Measurements from ENCODE around the gene RAB7A.
"Not testable (repeated sequence)": the region's sequence is repeated elsewhere in the genome, so short reads cannot be mapped to it uniquely, and the experiment has no call there.

RAB7A gene

DNA sequence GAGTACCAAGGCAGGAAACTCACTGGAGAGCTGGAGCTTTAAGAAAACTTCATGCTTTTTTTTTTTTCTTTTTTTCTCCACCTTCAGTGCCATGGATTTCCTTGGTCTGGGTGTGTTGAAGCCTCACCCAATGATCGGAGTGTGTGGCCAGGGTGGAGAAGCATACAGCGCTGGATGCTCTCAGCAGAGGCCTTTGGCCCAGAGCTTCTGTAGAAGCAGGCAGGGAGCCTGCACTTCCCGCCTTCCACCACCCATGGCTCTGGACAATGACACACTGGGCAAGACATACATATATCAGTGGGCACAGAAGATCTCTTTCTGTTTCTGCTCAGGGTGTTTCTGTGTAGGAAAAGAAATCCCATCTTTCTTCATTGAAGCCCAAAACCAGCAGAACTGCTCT lies 97.6 kb downstream of the RAB7A start:
- DNase-seq: no peak

DNA sequence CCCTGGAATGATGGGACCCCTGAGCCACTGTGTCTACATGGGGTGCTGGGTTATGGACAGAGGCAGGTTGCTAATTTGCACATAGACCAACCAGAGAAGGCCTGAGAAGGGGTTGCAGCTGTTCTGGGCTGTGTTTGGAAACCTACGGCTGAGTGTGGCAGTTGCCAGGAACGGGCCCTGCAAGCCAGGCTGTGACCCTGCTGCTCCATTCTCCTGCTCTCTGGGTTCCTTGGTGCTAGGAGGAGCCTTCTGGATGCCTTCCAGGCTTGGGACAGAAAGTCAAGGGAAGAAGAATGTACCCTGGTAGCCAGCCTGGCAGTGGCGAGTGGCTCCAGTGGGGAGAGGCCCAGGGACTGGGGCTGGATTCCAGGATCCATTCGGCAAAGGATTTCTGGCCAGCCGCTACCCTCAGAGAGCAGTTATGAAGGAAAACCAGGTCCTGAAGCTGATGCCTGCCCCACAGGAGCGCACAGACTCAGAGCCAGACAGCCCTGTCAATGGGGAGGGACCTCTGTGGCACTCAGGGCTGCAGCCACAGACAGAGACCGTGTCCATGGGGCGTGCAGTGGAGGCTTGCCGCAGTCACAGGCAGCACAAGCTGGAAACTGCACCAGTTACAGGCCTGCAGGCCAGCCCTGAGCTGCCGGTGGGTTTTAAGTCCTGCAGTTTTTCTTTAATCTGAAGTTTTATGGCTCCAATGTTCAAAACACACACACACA lies 98.3 kb downstream of the RAB7A start:
- no peak for DNase-seq

DNA sequence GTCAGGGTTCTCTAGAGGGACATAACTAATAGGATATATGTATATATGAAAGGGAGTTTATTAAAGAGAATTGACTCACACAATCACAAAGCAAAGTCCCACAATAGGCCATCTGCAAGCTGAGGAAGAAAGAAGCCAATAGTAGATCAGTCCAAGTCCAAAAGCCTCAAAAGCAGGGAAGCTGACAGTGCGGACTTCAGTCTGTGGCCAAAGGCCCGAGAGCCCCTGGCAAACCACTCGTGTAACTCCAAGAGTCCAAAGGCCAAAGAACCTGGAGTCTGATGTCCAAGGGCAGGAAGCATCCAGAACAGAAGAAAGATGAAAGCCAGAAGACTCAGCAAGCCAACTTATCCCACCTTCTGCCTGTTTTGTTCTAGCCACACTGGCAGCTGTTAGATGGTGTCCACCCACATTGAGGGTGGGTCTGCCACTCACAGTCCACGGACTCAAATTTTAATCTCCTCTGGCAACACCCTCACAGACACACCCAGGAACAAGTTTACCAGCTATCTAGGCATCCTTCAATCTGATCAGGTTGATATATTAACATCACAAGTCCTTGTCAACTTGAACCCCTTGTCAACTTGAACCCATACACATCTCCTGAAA lies 99.2 kb downstream of the RAB7A start:
- no peak for DNase-seq

DNA sequence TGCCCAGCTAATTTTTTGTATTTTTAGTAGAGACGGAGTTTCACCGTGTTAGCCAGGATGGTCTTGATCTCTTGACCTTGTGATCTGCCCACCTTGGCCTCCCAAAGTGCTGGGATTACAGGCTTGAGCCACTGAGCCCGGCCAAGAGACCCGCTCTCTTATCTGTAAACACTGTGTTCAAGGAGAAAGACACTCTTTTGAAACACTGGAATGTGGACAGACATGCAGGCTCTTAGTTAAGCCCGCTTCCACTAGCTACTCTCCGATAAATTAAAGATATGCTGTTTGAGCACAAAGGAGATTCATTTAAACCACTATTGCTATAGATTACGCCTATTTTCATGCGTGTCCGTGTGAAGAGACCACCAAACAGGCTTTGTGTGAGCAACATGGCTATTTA lies 103.1 kb downstream of the RAB7A start:
- DNase-seq: not testable (repeated sequence)

DNA sequence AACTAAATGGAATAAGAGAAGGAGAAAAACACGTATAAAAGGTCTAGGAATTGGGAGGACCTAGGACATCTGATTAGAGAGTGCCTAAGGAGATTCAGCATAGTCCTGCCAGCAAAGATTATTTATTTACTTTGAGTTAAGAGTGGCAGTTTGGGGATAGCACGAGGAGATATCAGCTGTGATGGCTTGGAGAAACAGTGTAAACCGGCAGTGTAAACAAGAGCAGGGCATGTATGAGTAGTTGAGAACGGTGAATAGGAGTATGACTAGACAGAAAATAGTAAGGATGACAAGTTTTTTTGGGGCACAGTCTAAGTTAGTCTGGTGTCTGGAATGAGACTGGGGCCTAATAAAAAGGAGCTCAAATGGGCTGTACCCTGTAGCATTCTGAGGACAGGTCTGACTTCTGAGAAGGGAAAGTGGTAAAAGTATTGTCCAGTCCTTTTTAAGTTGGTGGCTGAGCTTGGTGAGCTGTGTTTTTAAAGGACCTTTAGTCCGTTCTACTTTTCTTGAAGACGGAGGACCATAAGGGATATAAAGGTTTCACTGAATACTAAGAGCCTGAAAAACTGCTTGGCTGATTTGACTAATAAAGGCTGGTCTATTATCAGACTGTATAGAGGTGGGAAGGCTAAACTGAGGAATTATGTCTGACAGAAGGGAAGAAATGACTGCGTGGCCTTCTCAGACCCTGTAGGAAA lies 104.1 kb downstream of the RAB7A start:
- not testable (repeated sequence) for DNase-seq

DNA sequence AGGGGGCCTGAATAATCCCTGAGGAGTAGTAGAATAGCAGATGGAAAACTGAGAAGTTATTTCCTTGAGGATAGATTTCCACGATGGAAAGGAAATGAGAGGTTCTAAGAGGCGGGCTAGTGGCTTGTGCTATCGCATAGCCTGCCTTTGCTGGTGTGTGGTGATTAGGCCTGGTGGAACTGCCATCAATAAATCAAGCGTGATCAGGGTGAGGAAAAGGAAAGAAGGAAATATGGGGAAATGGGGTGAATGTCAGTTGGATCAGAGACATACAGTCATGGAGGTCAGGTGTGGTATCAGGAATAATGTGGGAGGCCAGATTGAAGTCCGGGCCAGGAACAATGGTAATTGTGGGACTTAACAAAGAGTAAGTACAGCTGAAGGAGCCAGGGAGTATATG lies 104.8 kb downstream of the RAB7A start:
- DNase-seq: not testable (repeated sequence)

DNA sequence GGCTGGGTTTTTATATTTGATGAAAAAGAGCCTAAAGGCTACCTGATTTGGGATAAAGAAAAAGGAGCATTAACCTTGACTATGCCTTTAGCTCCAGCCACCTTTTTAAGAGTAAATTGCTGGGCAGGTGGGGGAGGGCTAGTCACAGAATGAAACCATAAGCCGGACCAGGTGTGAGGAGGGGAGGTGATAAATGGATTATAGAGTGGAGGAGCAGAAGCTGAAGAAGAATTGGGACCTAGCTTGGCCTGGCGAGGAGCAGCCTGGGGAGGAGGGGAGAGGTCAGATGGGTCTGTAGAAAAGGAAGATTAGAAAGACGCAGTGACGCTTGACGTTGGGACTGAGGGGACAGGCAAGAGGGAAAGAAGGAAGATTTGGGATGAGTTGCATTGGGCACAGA lies 107.0 kb downstream of the RAB7A start:
- DNase-seq: not testable (repeated sequence)

DNA sequence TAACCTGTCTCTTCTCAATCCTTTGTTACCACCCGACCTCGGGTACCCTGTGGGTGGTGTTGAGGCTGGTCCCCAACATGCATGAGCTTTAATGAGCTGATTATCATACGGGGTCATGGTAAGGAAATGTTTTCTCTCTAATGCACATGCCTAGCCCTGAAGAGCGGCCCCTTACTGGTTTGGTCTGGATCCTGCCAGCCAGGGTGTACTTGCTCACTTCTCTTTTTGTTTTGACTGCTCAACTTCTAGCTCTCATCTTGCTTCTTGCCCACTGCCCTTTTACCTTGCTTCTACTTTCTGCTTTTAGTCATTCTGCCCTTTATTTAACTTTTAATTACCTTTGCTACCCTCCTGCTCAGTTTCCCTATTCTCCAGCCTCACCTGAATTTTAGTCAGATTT lies 109.1 kb downstream of the RAB7A start:
- no peak for DNase-seq

DNA sequence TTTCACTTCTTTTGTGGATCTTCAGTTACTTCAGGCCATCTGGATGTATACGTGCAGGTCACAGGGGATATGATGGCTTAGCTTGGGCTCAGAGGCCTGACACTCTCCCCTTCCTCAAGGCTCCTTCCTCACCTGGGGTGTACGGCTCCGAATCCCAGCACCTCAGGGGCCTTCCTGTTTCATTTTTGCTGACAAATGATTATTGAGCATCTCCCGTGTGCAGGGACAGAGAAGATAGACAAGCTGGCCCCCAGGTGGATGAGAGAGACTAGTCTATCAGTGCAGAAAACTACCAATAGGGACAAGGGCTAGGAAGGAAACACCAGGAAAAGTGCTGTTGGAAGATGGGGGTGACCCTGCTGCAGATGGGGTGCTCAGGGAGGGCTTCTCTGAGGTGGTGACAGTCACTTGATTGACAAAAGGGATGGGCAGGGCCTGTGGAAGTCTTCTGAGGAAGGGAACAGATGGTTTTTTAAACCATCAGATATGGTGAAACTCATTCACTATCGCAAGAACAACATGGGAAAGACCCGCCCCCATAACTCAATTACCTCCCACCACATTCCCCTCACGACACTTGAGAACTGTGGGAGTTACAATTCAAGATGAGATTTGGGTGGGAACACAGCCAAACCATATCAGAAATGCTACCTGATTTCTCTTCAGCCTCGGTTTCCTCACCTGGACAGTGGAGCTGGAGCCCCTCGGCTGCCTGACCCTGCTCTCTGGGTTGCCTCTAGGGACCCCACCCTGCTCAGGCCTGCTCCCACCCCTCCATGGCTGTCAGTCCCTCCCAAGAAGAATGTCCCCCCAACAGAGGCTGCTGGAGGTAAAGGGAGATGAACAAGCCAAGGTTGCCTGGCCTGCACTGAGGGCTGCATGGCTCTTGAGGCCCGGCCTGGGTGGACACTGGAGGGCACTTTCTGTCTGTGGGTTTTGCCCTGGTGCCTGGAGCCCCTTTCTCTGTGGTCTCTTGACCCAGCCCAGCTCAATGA lies 116.2 kb downstream of the RAB7A start:
- no peak for DNase-seq

DNA sequence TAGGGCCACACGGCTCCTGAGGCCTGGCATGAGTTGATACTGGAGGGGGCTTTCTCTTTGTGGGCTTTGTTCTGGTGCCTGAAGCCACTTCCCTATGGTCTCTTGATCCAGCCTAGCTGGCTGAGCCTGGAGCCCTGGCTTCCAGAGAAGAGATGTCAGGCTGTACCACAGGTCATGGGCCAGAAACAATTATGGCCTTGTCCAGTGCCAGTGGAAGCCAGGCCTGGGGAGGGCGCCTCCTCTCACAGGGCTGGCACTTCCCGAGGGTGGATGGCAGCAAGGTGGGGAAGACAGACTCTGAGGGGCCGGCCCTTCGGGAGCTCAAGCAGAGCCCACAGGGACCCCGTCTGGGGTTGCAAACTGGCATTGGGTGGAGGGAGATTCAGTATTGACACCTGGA lies 118.5 kb downstream of the RAB7A start:
- DNase-seq: no peak

DNA sequence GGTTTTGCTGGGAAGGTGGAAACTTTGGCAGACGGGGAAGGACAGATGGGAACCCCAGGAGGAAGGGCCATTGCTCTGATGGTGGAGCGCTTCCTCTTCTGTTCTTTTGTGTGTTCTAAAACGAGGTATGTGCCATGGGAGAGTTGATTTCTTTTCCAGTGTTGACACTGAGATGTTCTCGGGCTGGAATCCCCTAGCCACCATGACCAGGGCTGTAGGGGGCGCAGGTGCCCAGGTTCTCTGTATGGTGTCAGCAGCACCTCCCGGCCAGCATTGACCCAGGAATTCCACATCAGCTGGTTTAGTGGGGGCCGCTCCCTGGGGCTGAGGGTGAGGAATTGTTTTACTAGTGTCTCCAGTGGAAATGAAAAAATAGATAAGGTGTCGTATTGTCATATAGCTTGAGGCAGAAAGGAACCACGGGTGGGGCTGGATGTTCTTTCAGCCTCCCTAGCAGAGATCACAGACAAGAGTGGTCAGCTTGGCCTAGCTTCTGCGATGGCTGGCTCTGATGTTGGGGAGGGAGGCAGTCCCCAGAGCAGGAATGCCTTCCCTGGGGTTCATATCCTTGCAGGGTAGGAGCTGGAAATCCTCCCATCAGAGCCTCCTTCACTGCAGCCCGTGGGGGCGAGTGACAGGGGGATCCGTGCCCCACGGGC lies 119.3 kb downstream of the RAB7A start:
- no peak for DNase-seq

DNA sequence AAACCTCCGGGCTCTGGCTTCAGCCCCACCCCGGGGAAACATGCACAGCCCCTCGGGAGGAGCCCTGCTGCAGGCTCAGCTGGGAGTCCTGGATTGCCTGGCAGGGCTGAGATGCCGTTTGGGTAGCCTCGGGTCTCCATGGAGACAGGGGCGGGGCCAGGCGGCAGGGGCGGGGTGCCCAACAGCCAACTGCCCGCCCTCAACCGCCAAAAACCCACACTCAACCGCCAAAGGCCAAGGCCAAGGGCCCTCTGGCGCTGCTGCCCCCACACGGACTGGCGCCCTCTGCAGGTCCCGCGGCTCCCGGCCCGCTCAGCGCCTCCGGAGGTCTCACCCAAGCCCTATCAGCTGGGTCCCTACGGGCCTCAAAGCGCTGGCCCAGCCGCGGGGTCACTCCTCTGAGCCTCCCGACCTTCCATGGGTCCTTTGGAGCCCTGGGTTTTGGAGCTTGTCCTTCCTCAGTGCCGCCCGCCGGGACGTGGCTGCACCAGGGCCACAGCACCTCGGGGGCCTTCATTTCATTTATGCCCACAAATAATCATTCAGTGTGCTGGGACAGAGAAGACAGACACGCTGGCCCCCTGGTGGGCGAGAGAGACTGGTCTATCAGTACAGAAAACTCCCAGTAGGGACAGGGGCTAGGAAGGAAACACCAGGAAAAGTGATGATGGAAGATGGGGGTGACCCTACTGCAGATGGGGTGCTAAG lies 119.9 kb downstream of the RAB7A start:
- peak; percentile 73 for DNase-seq

DNA sequence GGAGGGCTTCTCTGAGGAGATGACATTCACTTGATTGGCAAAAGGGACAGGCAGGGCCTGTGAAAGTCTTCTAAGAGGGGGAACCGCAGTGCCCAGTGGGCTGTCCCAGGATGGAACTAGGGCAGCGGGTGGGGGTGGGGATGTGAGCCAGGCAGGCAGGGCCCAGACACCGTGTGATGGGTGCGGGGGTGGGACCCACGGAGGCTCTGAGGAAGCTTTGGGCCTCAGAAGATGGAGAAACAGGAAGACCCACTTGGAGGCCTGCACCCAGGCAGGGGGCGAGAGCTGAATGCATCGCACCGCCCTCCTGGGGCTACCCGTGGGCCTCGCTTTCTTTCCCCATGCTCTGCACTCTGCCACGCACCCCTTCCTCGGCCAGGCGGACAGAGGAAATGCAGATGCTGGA lies 120.5 kb downstream of the RAB7A start:
- DNase-seq: no peak

DNA sequence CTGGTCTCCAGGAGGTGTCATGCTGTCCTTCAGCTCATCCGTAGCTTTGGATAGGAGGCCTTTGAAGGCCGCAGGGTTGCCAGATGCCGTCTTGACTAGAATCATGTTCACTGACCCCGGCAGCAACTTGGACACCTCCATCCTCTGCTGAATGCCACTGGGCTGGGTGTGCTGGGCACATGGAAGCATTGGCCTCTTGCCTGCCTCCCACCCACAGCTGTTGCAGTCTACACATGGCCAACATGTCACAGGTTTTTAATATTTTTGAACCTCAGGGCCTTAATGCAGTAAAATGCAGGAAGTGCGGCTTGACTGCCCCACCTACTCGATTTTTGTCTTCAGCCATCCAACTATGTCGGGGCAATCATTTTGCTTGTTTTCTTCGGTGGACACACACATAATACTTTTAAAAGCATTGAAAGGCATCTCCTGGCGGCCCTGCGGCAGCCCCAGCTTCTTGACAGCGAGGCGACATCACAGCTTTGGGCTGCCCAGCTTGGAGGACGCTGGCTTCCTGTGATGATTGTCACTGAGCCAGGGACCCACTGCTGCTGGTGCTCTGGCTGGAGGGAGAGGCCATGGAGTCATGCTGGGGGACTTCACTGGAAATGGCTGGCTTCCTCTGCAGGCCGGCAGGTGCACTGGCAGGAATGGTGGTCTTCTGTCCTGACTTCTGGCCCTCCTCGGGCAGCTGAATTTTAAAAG lies 121.8 kb downstream of the RAB7A start:
- DNase-seq: no peak

DNA sequence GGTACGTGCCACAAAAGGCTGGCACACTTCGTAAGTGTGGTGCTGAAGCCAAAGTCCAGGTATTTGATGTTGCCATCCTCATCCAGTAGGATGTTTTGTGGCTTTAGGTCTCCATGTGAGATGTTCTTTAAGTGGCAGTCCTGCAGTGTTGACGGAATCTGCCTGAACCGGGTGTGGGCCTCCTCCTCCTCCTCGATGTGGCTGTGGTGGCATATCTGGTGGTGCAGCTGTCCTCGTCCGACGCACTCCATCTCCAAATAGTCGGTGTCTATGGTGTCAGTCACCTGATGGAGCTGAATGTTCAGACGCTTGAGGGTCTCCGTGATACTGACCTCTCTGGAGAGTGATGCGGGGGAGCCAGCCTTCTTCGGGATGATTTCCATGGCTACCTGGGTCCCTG lies 123.0 kb downstream of the RAB7A start:
- no peak for DNase-seq

DNA sequence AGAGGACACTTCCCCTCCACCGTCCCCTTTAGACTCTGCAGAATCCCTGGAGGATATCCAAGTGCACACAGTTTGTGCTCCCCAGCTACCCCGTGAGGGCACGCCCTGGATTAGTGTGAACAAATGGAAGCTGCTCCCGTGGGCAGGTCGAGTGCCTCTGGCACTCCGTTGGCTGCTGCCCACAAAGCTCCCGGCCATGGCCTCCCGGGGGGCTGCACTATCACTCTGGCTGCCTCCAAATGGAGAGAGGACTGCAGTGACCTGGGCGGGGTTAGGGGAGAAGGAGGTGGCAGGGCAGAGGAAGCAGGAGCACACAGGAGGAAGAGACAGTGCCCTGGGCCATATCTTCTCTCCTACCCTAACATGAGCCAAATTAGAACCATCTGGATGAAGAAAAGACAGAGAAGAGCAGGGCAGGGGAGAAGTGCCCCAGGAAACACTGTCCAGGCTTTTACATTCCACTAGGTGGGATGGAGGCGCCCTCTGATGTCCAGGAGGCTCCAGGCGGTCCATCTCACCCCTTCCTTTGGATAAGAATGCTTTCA lies 124.0 kb downstream of the RAB7A start:
- no peak for DNase-seq

DNA sequence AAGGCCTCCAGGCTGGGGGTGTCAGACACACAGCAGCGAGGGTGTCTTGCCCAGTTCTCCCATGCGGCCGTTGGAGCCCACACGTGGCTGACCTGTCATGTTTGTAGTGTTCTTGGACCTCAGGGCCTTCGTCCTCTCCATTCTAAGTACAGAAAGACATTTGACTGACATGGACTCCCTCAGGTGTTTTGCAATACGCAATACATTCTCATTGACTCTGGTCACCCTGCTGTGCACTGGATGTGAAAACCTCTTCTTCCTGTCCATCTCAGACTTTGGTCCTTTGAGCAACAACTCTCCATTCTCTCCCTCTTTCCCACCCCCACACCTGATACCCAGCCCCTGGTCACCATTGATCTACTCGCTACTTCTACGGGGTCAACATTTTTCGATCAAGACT lies 124.6 kb downstream of the RAB7A start:
- no peak for DNase-seq

DNA sequence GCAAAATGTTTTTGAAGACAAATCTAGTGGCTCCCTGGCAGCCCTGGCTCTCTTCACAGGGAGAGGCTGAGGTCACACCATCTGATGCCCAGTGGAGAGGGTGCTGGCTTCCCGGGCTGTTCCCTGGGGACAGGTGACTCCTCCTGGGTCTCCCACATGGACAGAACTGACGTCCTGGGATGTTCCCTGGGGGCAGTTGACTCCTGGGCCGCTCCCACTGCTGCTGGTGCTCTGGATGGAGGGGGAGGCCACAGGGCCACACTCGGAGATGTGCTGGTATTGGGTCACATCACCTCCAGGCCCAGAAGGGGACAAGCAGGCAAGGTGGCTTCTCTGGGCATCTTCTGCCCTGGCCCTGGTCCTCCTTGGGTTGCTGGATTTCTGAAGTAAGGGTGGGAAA lies 125.6 kb downstream of the RAB7A start:
- DNase-seq: no peak

DNA sequence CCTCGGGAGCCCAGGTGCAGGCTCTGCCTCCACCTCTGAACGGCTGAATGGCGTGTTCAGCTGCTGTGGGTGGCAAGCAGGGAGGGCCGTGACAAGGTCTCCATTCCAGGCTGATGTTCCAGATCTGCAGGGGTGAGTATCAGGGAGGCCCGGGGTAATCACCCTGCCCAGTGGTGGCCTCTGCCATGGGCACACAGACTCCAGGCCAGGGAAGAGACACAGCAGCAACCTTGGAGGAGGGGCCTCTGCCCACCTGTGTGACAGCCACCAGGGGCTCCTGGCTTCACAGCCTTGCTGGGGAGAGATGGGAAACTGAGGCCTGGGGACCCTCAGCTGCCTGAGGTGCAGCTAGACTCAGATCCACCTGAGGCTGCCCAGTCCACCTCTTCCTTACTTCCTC lies 127.8 kb downstream of the RAB7A start:
- DNase-seq: no peak

DNA sequence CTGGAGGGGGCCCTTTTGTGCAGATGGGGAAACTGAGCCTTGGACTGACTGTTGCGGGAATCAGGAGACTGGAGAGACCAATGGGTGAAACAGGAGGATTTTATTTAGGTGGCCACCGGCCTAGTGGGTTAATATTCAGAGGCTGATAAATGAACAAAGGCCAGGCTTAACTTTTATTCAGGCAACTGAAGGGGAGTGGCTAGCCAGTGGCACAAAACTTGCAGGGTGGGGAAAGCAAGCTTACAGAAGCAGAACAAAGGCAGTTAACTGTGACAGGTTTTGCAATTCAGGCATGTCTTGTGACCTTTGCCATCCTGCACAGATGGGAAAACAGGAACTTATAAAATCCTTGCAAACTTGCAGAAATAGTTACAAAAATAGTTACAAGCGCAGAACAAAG lies 128.5 kb downstream of the RAB7A start:
- DNase-seq: no peak

DNA sequence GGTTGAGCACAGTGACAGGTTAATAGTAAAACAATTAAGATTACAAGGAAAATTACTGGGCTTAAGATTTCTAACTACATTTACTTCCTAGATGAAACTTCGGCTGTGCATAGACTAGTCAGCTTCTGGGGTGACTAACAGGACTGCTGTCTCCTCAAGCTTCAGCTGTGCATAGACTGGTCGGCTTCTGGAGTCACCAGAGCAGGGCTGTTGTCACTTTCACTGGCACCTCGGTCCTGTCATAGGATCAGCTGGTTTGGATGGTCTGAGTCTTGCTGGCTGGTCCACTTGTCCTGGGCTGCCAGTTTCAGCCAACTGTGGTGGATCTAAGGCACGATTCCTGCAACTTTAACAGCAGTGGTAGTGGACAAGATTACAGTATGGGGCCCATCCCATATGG lies 129.6 kb downstream of the RAB7A start:
- DNase-seq: no peak

All from DMS153 (cell line).